Uterus (tissue), 2 donors: Measurements from ENCODE around the gene SCARB2.

Source experiments
- POLR2A ChIP-seq, 2 donors: fragments of 450-650 bp; IDR thresholded peaks; one replicate each; pipeline ENCODE4 v1.6.1; 2016; ENCODE audit warnings: antibody characterized with exemption in 2 of 2, mild to moderate bottlenecking in 1 of 2, moderate library complexity in 1 of 2
- TF ChIP-seq, protein P1 (sequence below), 4 experiments: fragments of 200-600 bp in 2 of 4; fragments of 450-650 bp in 2 of 4; sonication (generic) in 2 of 4; IDR thresholded peaks; one replicate each; pipeline ENCODE4 v1.5.1; 2016 to 2019; ENCODE audit warnings: antibody characterized with exemption in 4 of 4, mild to moderate bottlenecking in 2 of 4, moderate library complexity in 1 of 4

DNA sequence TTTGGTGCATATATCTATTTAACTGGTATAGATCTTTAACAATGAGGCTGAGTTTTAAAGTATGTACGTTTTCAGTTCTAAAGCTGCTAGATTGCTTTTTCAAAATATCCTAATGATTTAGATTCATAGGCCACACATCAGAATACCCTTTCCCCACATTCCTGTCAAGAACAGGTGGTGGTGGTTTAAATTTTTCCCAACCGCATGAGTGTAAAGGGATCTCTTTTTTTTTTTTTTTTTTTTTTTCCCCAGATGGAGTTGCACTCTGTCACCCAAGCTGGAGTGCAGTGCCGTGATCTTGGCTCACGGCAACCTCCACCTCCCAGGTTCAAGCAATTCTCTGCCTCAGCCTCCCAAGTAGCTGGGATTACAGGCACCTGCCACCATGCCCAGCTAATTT is 93.4 kb downstream of the SCARB2 start:
- TF ChIP-seq, protein P1, sequence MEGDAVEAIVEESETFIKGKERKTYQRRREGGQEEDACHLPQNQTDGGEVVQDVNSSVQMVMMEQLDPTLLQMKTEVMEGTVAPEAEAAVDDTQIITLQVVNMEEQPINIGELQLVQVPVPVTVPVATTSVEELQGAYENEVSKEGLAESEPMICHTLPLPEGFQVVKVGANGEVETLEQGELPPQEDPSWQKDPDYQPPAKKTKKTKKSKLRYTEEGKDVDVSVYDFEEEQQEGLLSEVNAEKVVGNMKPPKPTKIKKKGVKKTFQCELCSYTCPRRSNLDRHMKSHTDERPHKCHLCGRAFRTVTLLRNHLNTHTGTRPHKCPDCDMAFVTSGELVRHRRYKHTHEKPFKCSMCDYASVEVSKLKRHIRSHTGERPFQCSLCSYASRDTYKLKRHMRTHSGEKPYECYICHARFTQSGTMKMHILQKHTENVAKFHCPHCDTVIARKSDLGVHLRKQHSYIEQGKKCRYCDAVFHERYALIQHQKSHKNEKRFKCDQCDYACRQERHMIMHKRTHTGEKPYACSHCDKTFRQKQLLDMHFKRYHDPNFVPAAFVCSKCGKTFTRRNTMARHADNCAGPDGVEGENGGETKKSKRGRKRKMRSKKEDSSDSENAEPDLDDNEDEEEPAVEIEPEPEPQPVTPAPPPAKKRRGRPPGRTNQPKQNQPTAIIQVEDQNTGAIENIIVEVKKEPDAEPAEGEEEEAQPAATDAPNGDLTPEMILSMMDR (IDR thresholded peaks at IDR 0.05): no peak
- no peak for TF ChIP-seq POLR2A (IDR thresholded peaks at IDR 0.05)
